Measurements from ENCODE around the gene MRPL53. TPM values are rescaled to one million over a fixed set of nuclear protein-coding genes. Genes with fewer than 3 reads are reported as not detected.

Gene MRPL53
- polyA plus RNA-seq, 3 donors: 48.6 to 133 (median 106) TPM

DNA sequence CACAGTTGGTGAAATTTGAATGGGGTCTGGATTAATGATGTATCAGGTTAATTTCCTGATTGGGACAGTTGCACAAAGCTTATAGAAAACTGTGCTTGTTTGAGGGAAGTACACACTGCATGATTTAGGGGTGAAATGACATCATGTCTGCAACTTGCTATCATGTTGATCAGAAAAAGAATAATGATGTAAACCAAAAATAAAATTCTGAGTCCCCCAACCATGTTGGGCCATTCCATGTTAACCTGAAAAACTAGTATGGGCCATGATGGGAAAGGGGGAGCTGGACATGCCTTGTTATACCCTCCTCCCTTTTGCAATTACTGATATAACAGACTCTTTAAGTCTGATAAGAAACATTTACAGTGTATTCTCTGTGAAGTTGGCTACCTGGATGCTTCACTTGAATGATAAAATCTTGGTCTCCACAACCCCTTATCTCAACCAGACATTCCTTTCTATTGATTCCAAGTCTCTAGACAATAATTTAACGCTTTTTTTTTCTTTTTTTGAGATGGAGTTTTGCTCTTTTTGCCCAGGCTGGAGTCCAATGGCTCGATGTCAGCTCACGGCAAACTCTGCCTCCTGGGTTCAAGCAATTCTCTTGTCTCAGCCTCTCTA lies 21.8 kb downstream of the MRPL53 start:
- Histone ChIP-seq H2AFZ (ENCODE audit: insufficient read depth, low read depth, low read length, poor library complexity, severe bottlenecking) (no peak overlapping the region), H3K27me3 (ENCODE audit: control insufficient read depth in 2 of 2, insufficient read depth in 2 of 2, low read length in 2 of 2) (peaks cover 0 to under 1% of the 10 kb centered on the region in 2 donors), H3K9me3 (replicated peaks in 1 of 2; ENCODE audit: control insufficient read depth in 1 of 2, insufficient read depth in 1 of 2, low read length in 2 of 2) (no peaks in the 10 kb centered on the region), H3K4me2 (replicated peaks; ENCODE audit: extremely low read depth, low read length, poor library complexity, severe bottlenecking) (no peak overlapping the region), H3K27ac (ENCODE audit: low read depth in 1 of 2, low read length in 2 of 2) (no peak overlapping the region), H3K4me1 (ENCODE audit: control insufficient read depth in 1 of 2, insufficient read depth in 2 of 2, low read length in 2 of 2) (peaks cover 11% of the 10 kb centered on the region in 2 donors), H3K79me2 (ENCODE audit: insufficient read depth, low read length) (peaks cover 6% of the 10 kb centered on the region), H3K36me3 (replicated peaks in 1 of 2; ENCODE audit: control insufficient read depth in 1 of 2, insufficient read depth in 2 of 2, low read length in 2 of 2) (no peaks in the 10 kb centered on the region), H3K4me3 (replicated peaks in 1 of 3; ENCODE audit: low read depth in 2 of 3, low read length in 3 of 3) (no peak overlapping the region), H4K20me1 (ENCODE audit: insufficient read depth, low read length) (no peaks in the 10 kb centered on the region), H3K9ac (ENCODE audit: insufficient read depth, low read length, poor library complexity, severe bottlenecking) (no peak overlapping the region)
- WGBS (ENCODE audit: insufficient coverage): 100% methylated on average over 1 of the region's 3 CpGs
- Mint-ChIP-seq H3K4me3 (no peak overlapping the region), H3K36me3 (no peaks in the 10 kb centered on the region), H3K9me3 (no peaks in the 10 kb centered on the region), H3K27ac (no peak overlapping the region), H3K27me3 (ENCODE audit: low read depth in 3 of 3) (peaks cover 6 to 9% (median 6%) of the 10 kb centered on the region in 3 donors), H3K4me1 (peaks cover 12% of the 10 kb centered on the region)
- no peak for DNase-seq
- intact Hi-C loops (cut with micrococcal nuclease): no loop called here
- TF ChIP-seq, protein P1, sequence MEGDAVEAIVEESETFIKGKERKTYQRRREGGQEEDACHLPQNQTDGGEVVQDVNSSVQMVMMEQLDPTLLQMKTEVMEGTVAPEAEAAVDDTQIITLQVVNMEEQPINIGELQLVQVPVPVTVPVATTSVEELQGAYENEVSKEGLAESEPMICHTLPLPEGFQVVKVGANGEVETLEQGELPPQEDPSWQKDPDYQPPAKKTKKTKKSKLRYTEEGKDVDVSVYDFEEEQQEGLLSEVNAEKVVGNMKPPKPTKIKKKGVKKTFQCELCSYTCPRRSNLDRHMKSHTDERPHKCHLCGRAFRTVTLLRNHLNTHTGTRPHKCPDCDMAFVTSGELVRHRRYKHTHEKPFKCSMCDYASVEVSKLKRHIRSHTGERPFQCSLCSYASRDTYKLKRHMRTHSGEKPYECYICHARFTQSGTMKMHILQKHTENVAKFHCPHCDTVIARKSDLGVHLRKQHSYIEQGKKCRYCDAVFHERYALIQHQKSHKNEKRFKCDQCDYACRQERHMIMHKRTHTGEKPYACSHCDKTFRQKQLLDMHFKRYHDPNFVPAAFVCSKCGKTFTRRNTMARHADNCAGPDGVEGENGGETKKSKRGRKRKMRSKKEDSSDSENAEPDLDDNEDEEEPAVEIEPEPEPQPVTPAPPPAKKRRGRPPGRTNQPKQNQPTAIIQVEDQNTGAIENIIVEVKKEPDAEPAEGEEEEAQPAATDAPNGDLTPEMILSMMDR (IDR thresholded peaks at IDR 0.05): no peak

DNA sequence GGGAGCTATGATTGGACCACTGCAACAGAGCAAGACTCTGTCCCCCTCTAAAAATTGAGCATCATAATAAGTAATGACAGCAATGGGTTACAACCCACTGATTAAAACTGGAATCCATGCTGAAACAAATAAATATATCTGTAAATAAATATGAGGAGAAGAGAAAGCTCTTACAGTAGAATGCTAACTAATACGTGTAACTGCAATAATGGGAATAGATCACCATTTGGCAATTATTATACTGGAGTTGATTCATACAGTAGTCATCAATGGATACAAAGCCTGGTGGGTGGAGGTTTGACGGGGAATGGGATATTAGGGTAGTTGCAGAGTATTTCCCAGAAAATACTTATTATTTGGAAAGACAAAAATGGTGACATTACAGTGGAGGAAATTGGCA lies 23.7 kb downstream of the MRPL53 start:
- Histone ChIP-seq H4K20me1 (ENCODE audit: insufficient read depth, low read length) (no peaks in the 10 kb centered on the region), H2AFZ (ENCODE audit: insufficient read depth, low read depth, low read length, poor library complexity, severe bottlenecking) (no peak overlapping the region), H3K27me3 (ENCODE audit: control insufficient read depth in 2 of 2, insufficient read depth in 2 of 2, low read length in 2 of 2) (peaks cover 9 to 14% of the 10 kb centered on the region in 2 donors), H3K9me3 (replicated peaks in 1 of 2; ENCODE audit: control insufficient read depth in 1 of 2, insufficient read depth in 1 of 2, low read length in 2 of 2) (no peaks in the 10 kb centered on the region), H3K79me2 (ENCODE audit: insufficient read depth, low read length) (no peaks in the 10 kb centered on the region), H3K4me3 (replicated peaks in 1 of 3; ENCODE audit: low read depth in 2 of 3, low read length in 3 of 3) (no peak overlapping the region), H3K4me2 (replicated peaks; ENCODE audit: extremely low read depth, low read length, poor library complexity, severe bottlenecking) (no peak overlapping the region), H3K4me1 (ENCODE audit: control insufficient read depth in 1 of 2, insufficient read depth in 2 of 2, low read length in 2 of 2) (peaks cover 3 to 4% of the 10 kb centered on the region in 2 donors), H3K36me3 (replicated peaks in 1 of 2; ENCODE audit: control insufficient read depth in 1 of 2, insufficient read depth in 2 of 2, low read length in 2 of 2) (no peaks in the 10 kb centered on the region), H3K27ac (ENCODE audit: low read depth in 1 of 2, low read length in 2 of 2) (no peak overlapping the region), H3K9ac (ENCODE audit: insufficient read depth, low read length, poor library complexity, severe bottlenecking) (no peak overlapping the region)
- 100% methylated on average over 1 of the region's 2 CpGs for WGBS (ENCODE audit: insufficient coverage)
- no peaks in the 10 kb centered on the region for H3K36me3 Mint-ChIP-seq
- no peak overlapping the region for H3K4me3 Mint-ChIP-seq
- DNase-seq: no peak
- peaks cover 9 to 20% (median 19%) of the 10 kb centered on the region in 3 donors for H3K27me3 Mint-ChIP-seq (ENCODE audit: low read depth in 3 of 3)
- H3K27ac Mint-ChIP-seq: no peak overlapping the region
- H3K4me1 Mint-ChIP-seq: peaks cover 3% of the 10 kb centered on the region
- H3K9me3 Mint-ChIP-seq: no peaks in the 10 kb centered on the region
- intact Hi-C loops (cut with micrococcal nuclease): no loop called here
- TF ChIP-seq, protein P1 (IDR thresholded peaks at IDR 0.05): no peak

Measured in CD14-positive monocyte (primary cell).